Measurements from ENCODE around the gene CALD1. TPM values are rescaled to one million over a fixed set of nuclear protein-coding genes. Genes with fewer than 3 reads are reported as not detected.

The CALD1 gene
- polyA plus RNA-seq, 1 donor: 191 TPM

- H3K9me3 ChIP-seq (ENCODE audit: control insufficient read depth, low read depth, low read length): no peaks in the 10 kb centered on the region
- H3K36me3 ChIP-seq (ENCODE audit: control insufficient read depth, insufficient read depth, low read length): peaks cover 8% of the 10 kb centered on the region
- no peak overlapping the region for H3K27ac ChIP-seq (ENCODE audit: low read length)
- H3K4me3 ChIP-seq (ENCODE audit: low read length): no peak overlapping the region
- DNase-seq: no peak
- no peaks in the 10 kb centered on the region for H3K27me3 ChIP-seq (ENCODE audit: control insufficient read depth, insufficient read depth, low read length)
- peaks cover 6% of the 10 kb centered on the region for H3K4me1 ChIP-seq (ENCODE audit: control insufficient read depth, insufficient read depth, low read length)
- no CpG with 5 or more reads among the region's 2 CpGs for WGBS (ENCODE audit: insufficient coverage, low lambda C conversion rate)
Observed at GRCh38 chr7:134996097-134996550, 216.7 kb downstream of the CALD1 start.

GRCh38 chr7:134997214-134997885 lies 217.9 kb downstream of the CALD1 start:
- Histone ChIP-seq H3K4me1 (ENCODE audit: control insufficient read depth, insufficient read depth, low read length) (peaks cover 4% of the 10 kb centered on the region), H3K27ac (ENCODE audit: low read length) (no peak overlapping the region), H3K4me3 (ENCODE audit: low read length) (no peak overlapping the region), H3K27me3 (ENCODE audit: control insufficient read depth, insufficient read depth, low read length) (no peaks in the 10 kb centered on the region), H3K36me3 (ENCODE audit: control insufficient read depth, insufficient read depth, low read length) (peaks cover 8% of the 10 kb centered on the region), H3K9me3 (ENCODE audit: control insufficient read depth, low read depth, low read length) (no peaks in the 10 kb centered on the region)
- no peak for DNase-seq
- WGBS (ENCODE audit: insufficient coverage, low lambda C conversion rate): no CpG with 5 or more reads among the region's 3 CpGs

GRCh38 chr7:134999136-134999535 lies 219.7 kb downstream of the CALD1 start:
- Histone ChIP-seq H3K27me3 (ENCODE audit: control insufficient read depth, insufficient read depth, low read length) (no peaks in the 10 kb centered on the region), H3K27ac (ENCODE audit: low read length) (no peak overlapping the region), H3K4me1 (ENCODE audit: control insufficient read depth, insufficient read depth, low read length) (peaks cover 4% of the 10 kb centered on the region), H3K9me3 (ENCODE audit: control insufficient read depth, low read depth, low read length) (no peaks in the 10 kb centered on the region), H3K4me3 (ENCODE audit: low read length) (no peak overlapping the region), H3K36me3 (ENCODE audit: control insufficient read depth, insufficient read depth, low read length) (peaks cover 4% of the 10 kb centered on the region)
- WGBS (ENCODE audit: insufficient coverage, low lambda C conversion rate): no CpG with 5 or more reads among the region's 3 CpGs
- no peak for DNase-seq

GRCh38 chr7:135001390-135002165 lies 222.1 kb downstream of the CALD1 start:
- DNase-seq: no peak
- no peaks in the 10 kb centered on the region for H3K4me1 ChIP-seq (ENCODE audit: control insufficient read depth, insufficient read depth, low read length)
- WGBS (ENCODE audit: insufficient coverage, low lambda C conversion rate): no CpG with 5 or more reads among the region's 1 CpG

GRCh38 chr7:135012229-135012628 lies 232.8 kb downstream of the CALD1 start:
- H3K36me3 ChIP-seq (ENCODE audit: control insufficient read depth, insufficient read depth, low read length): no peaks in the 10 kb centered on the region
- no peak overlapping the region for H3K4me3 ChIP-seq (ENCODE audit: low read length)
- no peaks in the 10 kb centered on the region for H3K9me3 ChIP-seq (ENCODE audit: control insufficient read depth, low read depth, low read length)
- H3K27me3 ChIP-seq (ENCODE audit: control insufficient read depth, insufficient read depth, low read length): no peaks in the 10 kb centered on the region
- H3K27ac ChIP-seq (ENCODE audit: low read length): no peak overlapping the region
- no peaks in the 10 kb centered on the region for H3K4me1 ChIP-seq (ENCODE audit: control insufficient read depth, insufficient read depth, low read length)
- DNase-seq: no peak

More at GRCh38 chr7:135001390-135002165, 222.1 kb downstream of the CALD1 start:
- Histone ChIP-seq H3K9me3 (ENCODE audit: control insufficient read depth, low read depth, low read length) (no peaks in the 10 kb centered on the region), H3K36me3 (ENCODE audit: control insufficient read depth, insufficient read depth, low read length) (no peaks in the 10 kb centered on the region), H3K27ac (ENCODE audit: low read length) (no peak overlapping the region), H3K27me3 (ENCODE audit: control insufficient read depth, insufficient read depth, low read length) (no peaks in the 10 kb centered on the region), H3K4me3 (ENCODE audit: low read length) (no peak overlapping the region)

Other genes starting within 250 kb of the CALD1 start
- 0.22 TPM for gene AKR1B15, start 230.5 kb upstream of the CALD1 start, polyA plus RNA-seq
- gene BPGM, start 132.8 kb upstream of the CALD1 start, polyA plus RNA-seq: 14.9 TPM
- 4.4 TPM for gene AGBL3, start 206.9 kb downstream of the CALD1 start, polyA plus RNA-seq

Data from large intestine (tissue), 3 donors.